GM10847 (cell line): ENCODE measurements around the gene FBXL4.

Experiments
- POLR2A ChIP-seq: IDR thresholded peaks from 2 replicates; pipeline ENCODE4 v1.6.1; 2011; ENCODE audit not compliant: insufficient read length; ENCODE audit errors: extremely low read depth

The FBXL4 gene

GRCh38 chr6:98958776-98959175 lies 11.0 kb upstream of the FBXL4 start:
- TF ChIP-seq POLR2A, result no peak

GRCh38 chr6:98957450-98957849 lies 9.7 kb upstream of the FBXL4 start:
- TF ChIP-seq POLR2A, result no peak

- TF ChIP-seq POLR2A, result no peak
Measured at GRCh38 chr6:98949589-98949988, 1.8 kb upstream of the FBXL4 start.

- TF ChIP-seq POLR2A, result no peak
Measured at GRCh38 chr6:98946879-98947410, 801 bp downstream of the FBXL4 start.

- no peak for TF ChIP-seq POLR2A
Measured at GRCh38 chr6:98946266-98946878, 1.4 kb downstream of the FBXL4 start.

GRCh38 chr6:98945311-98946115 lies 2.2 kb downstream of the FBXL4 start:
- TF ChIP-seq POLR2A, result no peak

GRCh38 chr6:98944598-98945081 lies 3.1 kb downstream of the FBXL4 start:
- TF ChIP-seq POLR2A, result no peak

GRCh38 chr6:98944168-98944567 lies 3.6 kb downstream of the FBXL4 start:
- no peak for TF ChIP-seq POLR2A

GRCh38 chr6:98942263-98942803 lies 5.4 kb downstream of the FBXL4 start:
- TF ChIP-seq POLR2A, result no peak

GRCh38 chr6:98941319-98941718 lies 6.4 kb downstream of the FBXL4 start:
- TF ChIP-seq POLR2A, result no peak

GRCh38 chr6:98937351-98937750 lies 10.4 kb downstream of the FBXL4 start:
- TF ChIP-seq POLR2A, result no peak

- TF ChIP-seq POLR2A, result no peak
Measured at GRCh38 chr6:98932381-98932780, 15.4 kb downstream of the FBXL4 start.

- TF ChIP-seq POLR2A, result no peak
Measured at GRCh38 chr6:98931696-98932095, 16.1 kb downstream of the FBXL4 start.

- no peak for TF ChIP-seq POLR2A
Measured at GRCh38 chr6:98929498-98930060, 18.2 kb downstream of the FBXL4 start.

- no peak for TF ChIP-seq POLR2A
Measured at GRCh38 chr6:98928688-98929087, 19.1 kb downstream of the FBXL4 start.

- no peak for TF ChIP-seq POLR2A
Measured at GRCh38 chr6:98927534-98927933, 20.2 kb downstream of the FBXL4 start.
